ENCODE measurements around the gene RELCH. TPM values are rescaled to one million over a fixed set of nuclear protein-coding genes. Genes with fewer than 3 reads are reported as not detected.

Gene RELCH
- total and polyA plus RNA-seq, 10 of the 15 experiments (the other 5 are each of a cell fraction or from before 2014, with no cell fraction given) = 3.1 to 23.6 (median 14.5) TPM

GRCh38 chr18:62288665-62289008 is 101.6 kb downstream of the RELCH start (continued):
- TF ChIP-seq E2F4 (IDR thresholded peaks at IDR 0.05; ENCODE audit: low read depth, low read length) (no peak), RAD21 (IDR thresholded peaks at IDR 0.05; ENCODE audit: insufficient read depth, low read depth, low read length) (no peak), BCL11A (IDR thresholded peaks at IDR 0.05; ENCODE audit: low read depth, low read length) (no peak), NBN (IDR thresholded peaks at IDR 0.05) (no peak), IRF3 (IDR thresholded peaks at IDR 0.05) (no peak), MXI1 (IDR thresholded peaks at IDR 0.05; ENCODE audit: low read depth, low read length) (no peak), HCFC1 (IDR thresholded peaks at IDR 0.05; ENCODE audit: low read length) (no peak), POLR2A (IDR thresholded peaks at IDR 0.05; ENCODE audit: low read depth, low read length) (no peak), NR2F1 (conservative IDR thresholded peaks at IDR 0.05) (no peak), ZNF24 (IDR thresholded peaks at IDR 0.05) (no peak), RELA (IDR thresholded peaks at IDR 0.05; ENCODE audit: borderline replicate concordance, partially characterized antibody) (no peak), POLR2AphosphoS5 (IDR thresholded peaks at IDR 0.05; ENCODE audit: low read length) (no peak), ZNF592 (IDR thresholded peaks at IDR 0.05) (no peak), POU2F2 (IDR thresholded peaks at IDR 0.05; ENCODE audit: borderline replicate concordance, low read depth, low read length) (no peak), ATF7 (IDR thresholded peaks at IDR 0.05; ENCODE audit: low read depth) (no peak), SUPT20H (IDR thresholded peaks at IDR 0.05; ENCODE audit: borderline replicate concordance, control insufficient read depth, low read depth, low read length) (no peak), ZZZ3 (IDR thresholded peaks at IDR 0.05; ENCODE audit: control insufficient read depth, insufficient read length, low read depth) (no peak), MTA2 (IDR thresholded peaks at IDR 0.05; ENCODE audit: low read depth) (peak; percentile 66; the same call in 1 of the 2 replicates), JUNB (IDR thresholded peaks at IDR 0.05) (peak; percentile 35; the same call in 1 of the 2 replicates), KLF5 (IDR thresholded peaks at IDR 0.05; ENCODE audit: partially characterized antibody) (no peak), TBL1XR1 (IDR thresholded peaks at IDR 0.05; ENCODE audit: low read depth, low read length) (no peak), IKZF2 (IDR thresholded peaks at IDR 0.05) (peak; percentile 72 to 81)
- TF ChIP-seq, protein P1, sequence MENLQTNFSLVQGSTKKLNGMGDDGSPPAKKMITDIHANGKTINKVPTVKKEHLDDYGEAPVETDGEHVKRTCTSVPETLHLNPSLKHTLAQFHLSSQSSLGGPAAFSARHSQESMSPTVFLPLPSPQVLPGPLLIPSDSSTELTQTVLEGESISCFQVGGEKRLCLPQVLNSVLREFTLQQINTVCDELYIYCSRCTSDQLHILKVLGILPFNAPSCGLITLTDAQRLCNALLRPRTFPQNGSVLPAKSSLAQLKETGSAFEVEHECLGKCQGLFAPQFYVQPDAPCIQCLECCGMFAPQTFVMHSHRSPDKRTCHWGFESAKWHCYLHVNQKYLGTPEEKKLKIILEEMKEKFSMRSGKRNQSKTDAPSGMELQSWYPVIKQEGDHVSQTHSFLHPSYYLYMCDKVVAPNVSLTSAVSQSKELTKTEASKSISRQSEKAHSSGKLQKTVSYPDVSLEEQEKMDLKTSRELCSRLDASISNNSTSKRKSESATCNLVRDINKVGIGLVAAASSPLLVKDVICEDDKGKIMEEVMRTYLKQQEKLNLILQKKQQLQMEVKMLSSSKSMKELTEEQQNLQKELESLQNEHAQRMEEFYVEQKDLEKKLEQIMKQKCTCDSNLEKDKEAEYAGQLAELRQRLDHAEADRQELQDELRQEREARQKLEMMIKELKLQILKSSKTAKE (IDR thresholded peaks at IDR 0.05; ENCODE audit: low read depth, poor library complexity, severe bottlenecking) = peak; percentile 61
- TF ChIP-seq, protein P2, sequence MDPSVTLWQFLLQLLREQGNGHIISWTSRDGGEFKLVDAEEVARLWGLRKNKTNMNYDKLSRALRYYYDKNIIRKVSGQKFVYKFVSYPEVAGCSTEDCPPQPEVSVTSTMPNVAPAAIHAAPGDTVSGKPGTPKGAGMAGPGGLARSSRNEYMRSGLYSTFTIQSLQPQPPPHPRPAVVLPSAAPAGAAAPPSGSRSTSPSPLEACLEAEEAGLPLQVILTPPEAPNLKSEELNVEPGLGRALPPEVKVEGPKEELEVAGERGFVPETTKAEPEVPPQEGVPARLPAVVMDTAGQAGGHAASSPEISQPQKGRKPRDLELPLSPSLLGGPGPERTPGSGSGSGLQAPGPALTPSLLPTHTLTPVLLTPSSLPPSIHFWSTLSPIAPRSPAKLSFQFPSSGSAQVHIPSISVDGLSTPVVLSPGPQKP (IDR thresholded peaks at IDR 0.05; ENCODE audit: low read depth, low read length) = no peak
